ENCODE measurements around the gene RRAS2.

DNA sequence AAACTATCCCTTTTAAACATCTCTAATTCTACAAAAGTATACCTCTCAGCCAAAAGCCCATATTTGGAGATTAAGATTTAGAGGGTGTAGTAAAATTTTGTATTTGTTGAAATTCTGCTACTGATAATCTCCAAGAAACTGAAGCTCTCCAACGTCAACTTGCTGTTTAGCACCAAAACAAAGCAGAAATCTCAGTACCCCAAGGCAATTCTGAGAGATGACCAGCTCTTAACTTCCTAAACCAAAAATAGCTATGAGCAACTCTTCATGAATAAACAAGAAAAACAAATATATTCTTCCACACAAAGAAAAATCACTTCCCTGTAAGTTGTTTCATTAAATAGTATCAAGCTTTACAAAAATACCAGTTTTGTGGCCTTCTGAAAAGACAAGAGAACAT lies 13.3 kb downstream of the RRAS2 start:
- no peak for TF ChIP-seq EZH2 (IDR thresholded peaks at IDR 0.05)
- no peak for TF ChIP-seq POLR2AphosphoS5 (IDR thresholded peaks at IDR 0.05; ENCODE audit: borderline replicate concordance, low read depth, low read length)
- no peak for TF ChIP-seq FOXP2 (optimal IDR thresholded peaks at IDR 0.05; ENCODE audit: control extremely low read depth, extremely low read length, insufficient read depth)

Measured in SK-N-MC (cell line).